Measurements from ENCODE around the gene PRKCB.

The PRKCB gene

DNA sequence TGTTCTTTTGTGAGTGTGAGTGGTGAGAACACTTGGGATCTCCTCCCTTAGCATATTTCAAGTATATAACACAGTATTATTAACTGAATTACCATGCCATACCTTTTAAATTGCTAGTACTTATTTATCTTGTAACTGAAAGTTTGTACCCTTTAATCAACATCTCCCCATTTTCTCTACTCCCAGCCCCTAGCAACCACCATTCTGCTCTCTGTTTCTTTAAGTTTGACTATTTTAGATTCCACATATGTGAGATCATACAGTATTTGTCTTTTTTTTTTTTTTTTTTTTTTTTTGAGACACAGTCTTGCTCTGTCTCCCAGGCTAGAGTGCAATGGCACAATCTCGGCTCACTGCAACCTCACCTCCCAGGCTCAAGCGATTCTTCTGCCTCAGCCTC is 302.8 kb downstream of the PRKCB start:
- TF ChIP-seq, protein P1, sequence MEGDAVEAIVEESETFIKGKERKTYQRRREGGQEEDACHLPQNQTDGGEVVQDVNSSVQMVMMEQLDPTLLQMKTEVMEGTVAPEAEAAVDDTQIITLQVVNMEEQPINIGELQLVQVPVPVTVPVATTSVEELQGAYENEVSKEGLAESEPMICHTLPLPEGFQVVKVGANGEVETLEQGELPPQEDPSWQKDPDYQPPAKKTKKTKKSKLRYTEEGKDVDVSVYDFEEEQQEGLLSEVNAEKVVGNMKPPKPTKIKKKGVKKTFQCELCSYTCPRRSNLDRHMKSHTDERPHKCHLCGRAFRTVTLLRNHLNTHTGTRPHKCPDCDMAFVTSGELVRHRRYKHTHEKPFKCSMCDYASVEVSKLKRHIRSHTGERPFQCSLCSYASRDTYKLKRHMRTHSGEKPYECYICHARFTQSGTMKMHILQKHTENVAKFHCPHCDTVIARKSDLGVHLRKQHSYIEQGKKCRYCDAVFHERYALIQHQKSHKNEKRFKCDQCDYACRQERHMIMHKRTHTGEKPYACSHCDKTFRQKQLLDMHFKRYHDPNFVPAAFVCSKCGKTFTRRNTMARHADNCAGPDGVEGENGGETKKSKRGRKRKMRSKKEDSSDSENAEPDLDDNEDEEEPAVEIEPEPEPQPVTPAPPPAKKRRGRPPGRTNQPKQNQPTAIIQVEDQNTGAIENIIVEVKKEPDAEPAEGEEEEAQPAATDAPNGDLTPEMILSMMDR (IDR thresholded peaks at IDR 0.05; ENCODE audit: poor library complexity, severe bottlenecking): no peak
- Histone ChIP-seq H3K27ac (ENCODE audit: poor library complexity, severe bottlenecking) (no peak overlapping the region), H3K27me3 (ENCODE audit: insufficient read depth, poor library complexity, severe bottlenecking) (peaks cover 4% of the 10 kb centered on the region), H3K4me1 (ENCODE audit: insufficient read depth, poor library complexity, severe bottlenecking) (no peaks in the 10 kb centered on the region), H3K4me3 (ENCODE audit: severe bottlenecking) (no peak overlapping the region), H3K36me3 (ENCODE audit: low read depth) (no peaks in the 10 kb centered on the region), H3K9me3 (ENCODE audit: severe bottlenecking) (no peaks in the 10 kb centered on the region)
- no peak for DNase-seq (ENCODE audit: low spot score)
- ATAC-seq (ENCODE audit: low read depth): no peak

- H3K36me3 ChIP-seq (ENCODE audit: low read depth): no peaks in the 10 kb centered on the region
- DNase-seq (ENCODE audit: low spot score): no peak
- H3K27ac ChIP-seq (ENCODE audit: poor library complexity, severe bottlenecking): no peak overlapping the region
- no peaks in the 10 kb centered on the region for H3K4me1 ChIP-seq (ENCODE audit: insufficient read depth, poor library complexity, severe bottlenecking)
- no peaks in the 10 kb centered on the region for H3K9me3 ChIP-seq (ENCODE audit: severe bottlenecking)
- H3K27me3 ChIP-seq (ENCODE audit: insufficient read depth, poor library complexity, severe bottlenecking): peaks cover 4% of the 10 kb centered on the region
- ATAC-seq (ENCODE audit: low read depth): no peak
- H3K4me3 ChIP-seq (ENCODE audit: severe bottlenecking): no peak overlapping the region
- TF ChIP-seq, protein P1 (IDR thresholded peaks at IDR 0.05; ENCODE audit: poor library complexity, severe bottlenecking): no peak
These were observed 303.5 kb downstream of the PRKCB start for GRCh38 chr16:24139282-24139681.

DNA sequence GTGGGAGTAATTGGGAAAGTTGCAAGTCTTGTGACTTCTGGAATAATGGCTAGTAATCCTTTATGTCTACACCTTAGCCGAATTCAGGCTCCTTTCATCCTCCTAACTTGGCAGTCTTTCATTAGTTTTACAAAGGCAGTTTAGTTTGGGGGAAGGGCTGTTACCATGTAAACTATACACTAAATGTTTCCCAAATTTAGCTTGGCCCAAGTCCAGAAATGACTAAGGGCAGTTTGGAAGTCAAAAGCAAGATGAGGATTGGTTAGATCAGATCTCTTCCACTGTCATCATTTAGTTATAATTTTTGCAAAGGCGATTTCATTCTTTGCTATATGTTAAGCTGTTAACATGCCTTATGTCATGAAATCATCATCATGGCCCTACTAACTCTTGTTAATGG is 304.9 kb downstream of the PRKCB start:
- no peaks in the 10 kb centered on the region for H3K9me3 ChIP-seq (ENCODE audit: severe bottlenecking)
- ATAC-seq (ENCODE audit: low read depth) (no peak), DNase-seq (ENCODE audit: low spot score) (no peak)
- H3K4me3 ChIP-seq (ENCODE audit: severe bottlenecking): no peak overlapping the region
- H3K36me3 ChIP-seq (ENCODE audit: low read depth): no peaks in the 10 kb centered on the region
- peaks cover 4% of the 10 kb centered on the region for H3K27me3 ChIP-seq (ENCODE audit: insufficient read depth, poor library complexity, severe bottlenecking)
- no peaks in the 10 kb centered on the region for H3K4me1 ChIP-seq (ENCODE audit: insufficient read depth, poor library complexity, severe bottlenecking)
- TF ChIP-seq, protein P1 (IDR thresholded peaks at IDR 0.05; ENCODE audit: poor library complexity, severe bottlenecking): no peak
- no peak overlapping the region for H3K27ac ChIP-seq (ENCODE audit: poor library complexity, severe bottlenecking)

GRCh38 chr16:24141466-24141865 is 305.7 kb downstream of the PRKCB start:
- no peak overlapping the region for H3K27ac ChIP-seq (ENCODE audit: poor library complexity, severe bottlenecking)
- H3K9me3 ChIP-seq (ENCODE audit: severe bottlenecking): no peaks in the 10 kb centered on the region
- no peaks in the 10 kb centered on the region for H3K4me1 ChIP-seq (ENCODE audit: insufficient read depth, poor library complexity, severe bottlenecking)
- DNase-seq (ENCODE audit: low spot score): no peak
- no peak for ATAC-seq (ENCODE audit: low read depth)
- H3K27me3 ChIP-seq (ENCODE audit: insufficient read depth, poor library complexity, severe bottlenecking): peaks cover 4% of the 10 kb centered on the region
- no peaks in the 10 kb centered on the region for H3K36me3 ChIP-seq (ENCODE audit: low read depth)
- TF ChIP-seq, protein P1 (IDR thresholded peaks at IDR 0.05; ENCODE audit: poor library complexity, severe bottlenecking): no peak
- H3K4me3 ChIP-seq (ENCODE audit: severe bottlenecking): no peak overlapping the region

- Histone ChIP-seq H3K27me3 (ENCODE audit: insufficient read depth, poor library complexity, severe bottlenecking) (peaks cover 4% of the 10 kb centered on the region), H3K27ac (ENCODE audit: poor library complexity, severe bottlenecking) (no peak overlapping the region), H3K4me3 (ENCODE audit: severe bottlenecking) (no peak overlapping the region), H3K36me3 (ENCODE audit: low read depth) (no peaks in the 10 kb centered on the region), H3K4me1 (ENCODE audit: insufficient read depth, poor library complexity, severe bottlenecking) (no peaks in the 10 kb centered on the region), H3K9me3 (ENCODE audit: severe bottlenecking) (no peaks in the 10 kb centered on the region)
- TF ChIP-seq, protein P1 (IDR thresholded peaks at IDR 0.05; ENCODE audit: poor library complexity, severe bottlenecking): no peak
- ATAC-seq (ENCODE audit: low read depth) (no peak), DNase-seq (ENCODE audit: low spot score) (no peak)
These were observed 306.1 kb downstream of the PRKCB start for GRCh38 chr16:24141917-24142316.

Data from RWPE2 (cell line).